Hematopoietic multipotent progenitor cell treated with erythropoietin and hydrocortisone succinate and interleukin-3 and kit ligand, for 6 days (in vitro differentiated cells): Measurements from ENCODE around the gene NFS1.
"Not testable (repeated sequence)": the region's sequence is repeated elsewhere in the genome, so short reads cannot be mapped to it uniquely, and the experiment has no call there.

Experiments used
- DNase-seq: peaks from one replicate; pipeline ENCODE4 v3.0.0-alpha.2; 2015

The NFS1 gene

GRCh38 chr20:35729283-35729807 lies 30.2 kb upstream of the NFS1 start:
- no peak for DNase-seq

DNA sequence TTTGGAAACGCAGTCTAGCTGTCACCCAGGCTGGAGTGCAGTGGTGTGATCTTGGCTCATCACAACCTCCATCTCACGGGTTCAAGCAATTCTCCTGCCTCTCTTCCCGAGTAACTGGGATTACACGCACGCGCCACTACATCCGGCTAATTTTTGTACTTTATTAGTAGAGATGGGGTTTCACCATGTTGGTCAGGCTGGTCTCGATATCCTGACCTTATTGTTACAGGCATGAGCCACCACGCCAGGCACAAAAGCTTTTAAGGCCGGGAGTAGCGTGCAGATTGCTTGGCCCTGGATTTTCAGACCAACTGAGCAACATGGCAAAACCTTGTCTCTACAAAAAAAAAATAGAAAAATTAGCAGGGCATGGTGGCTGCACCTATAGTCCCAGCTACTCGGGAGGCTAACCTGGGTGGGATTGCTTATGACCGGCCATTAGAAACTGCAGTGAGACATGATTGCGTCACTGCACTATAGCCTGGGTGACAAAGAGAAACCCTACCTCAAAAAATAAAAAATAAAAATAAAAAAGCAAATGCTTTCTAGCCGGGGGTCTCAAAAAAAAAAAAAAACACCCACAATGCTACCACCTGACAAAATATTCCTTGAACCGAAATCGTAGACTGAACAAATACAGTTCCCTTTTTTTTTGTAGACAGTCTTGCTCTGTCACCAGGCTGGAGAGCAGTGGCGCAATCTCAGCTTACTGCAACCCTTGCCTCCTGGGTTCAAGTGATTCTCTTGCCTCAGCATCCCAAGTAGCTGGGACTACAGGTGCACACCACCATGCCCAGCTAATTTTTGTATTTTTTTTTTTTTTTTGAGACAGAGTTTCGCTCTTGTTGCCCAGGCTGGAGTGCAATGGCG lies 27.9 kb upstream of the NFS1 start:
- no peak for DNase-seq

DNA sequence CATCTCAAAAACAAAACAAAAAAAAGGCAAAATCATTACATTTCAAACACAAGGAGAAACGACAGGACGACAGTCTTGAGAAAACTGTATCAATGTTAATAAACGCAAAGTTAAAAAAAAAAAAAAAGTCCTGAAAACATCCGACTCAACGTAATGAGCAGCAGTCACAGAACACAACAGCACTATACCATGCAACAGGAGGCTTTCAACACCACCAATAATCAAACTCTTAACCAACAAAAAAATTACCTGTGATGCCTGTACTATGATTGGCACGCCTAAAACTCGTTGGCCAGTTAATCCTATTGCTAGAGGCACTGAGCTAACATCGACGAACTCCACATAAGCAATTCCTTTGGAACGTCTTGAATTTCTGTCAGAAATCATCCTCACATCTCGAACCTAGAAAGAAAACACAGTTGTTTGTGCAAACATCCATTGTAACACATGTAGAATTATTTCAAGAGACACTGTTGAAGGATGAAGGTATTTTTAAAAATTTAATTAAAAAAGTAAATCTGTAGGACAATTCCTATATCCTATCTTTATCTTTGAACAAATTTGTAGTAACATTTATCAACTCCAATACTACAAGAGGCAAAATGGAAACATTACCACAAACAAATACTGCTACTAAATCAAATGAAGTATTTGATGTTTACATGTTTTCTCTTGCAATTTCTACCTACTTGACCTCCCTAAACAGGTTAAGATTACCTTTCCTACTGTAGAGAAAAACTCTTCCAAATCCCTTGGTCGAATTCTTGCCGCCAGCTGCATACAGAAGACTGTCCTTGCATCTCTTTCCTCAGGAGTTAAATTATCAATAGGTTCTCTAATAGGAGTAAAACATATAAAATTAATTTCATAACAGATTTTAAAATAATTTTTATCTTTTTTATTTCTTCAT lies 25.4 kb upstream of the NFS1 start:
- DNase-seq: no peak

GRCh38 chr20:35723652-35724320 lies 24.6 kb upstream of the NFS1 start:
- not testable (repeated sequence) for DNase-seq

GRCh38 chr20:35723275-35723639 lies 24.1 kb upstream of the NFS1 start:
- not testable (repeated sequence) for DNase-seq

GRCh38 chr20:35721621-35722020 lies 22.5 kb upstream of the NFS1 start:
- DNase-seq: no peak

GRCh38 chr20:35721219-35721618 lies 22.1 kb upstream of the NFS1 start:
- no peak for DNase-seq

- no peak for DNase-seq
Observed at GRCh38 chr20:35720165-35721123, 21.3 kb upstream of the NFS1 start.

DNA sequence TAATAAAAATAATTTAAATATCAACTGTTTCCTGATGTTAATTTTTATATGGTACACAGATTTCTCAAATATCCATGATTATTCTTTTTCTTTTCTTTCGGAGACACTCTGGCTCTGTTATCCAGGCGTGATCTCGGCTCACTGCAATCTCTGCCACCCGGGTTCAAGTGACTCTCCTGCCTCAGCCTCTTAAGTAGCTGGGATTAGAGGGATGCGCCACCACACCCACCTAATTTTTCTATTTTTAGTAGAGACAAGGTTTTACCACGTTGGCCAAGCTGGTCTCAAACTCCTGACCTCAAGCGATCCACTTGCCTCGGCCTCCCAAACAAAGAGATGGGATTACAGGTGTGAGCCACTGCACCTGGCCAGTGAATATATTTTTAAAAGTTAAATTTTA lies 20.6 kb upstream of the NFS1 start:
- no peak for DNase-seq

DNA sequence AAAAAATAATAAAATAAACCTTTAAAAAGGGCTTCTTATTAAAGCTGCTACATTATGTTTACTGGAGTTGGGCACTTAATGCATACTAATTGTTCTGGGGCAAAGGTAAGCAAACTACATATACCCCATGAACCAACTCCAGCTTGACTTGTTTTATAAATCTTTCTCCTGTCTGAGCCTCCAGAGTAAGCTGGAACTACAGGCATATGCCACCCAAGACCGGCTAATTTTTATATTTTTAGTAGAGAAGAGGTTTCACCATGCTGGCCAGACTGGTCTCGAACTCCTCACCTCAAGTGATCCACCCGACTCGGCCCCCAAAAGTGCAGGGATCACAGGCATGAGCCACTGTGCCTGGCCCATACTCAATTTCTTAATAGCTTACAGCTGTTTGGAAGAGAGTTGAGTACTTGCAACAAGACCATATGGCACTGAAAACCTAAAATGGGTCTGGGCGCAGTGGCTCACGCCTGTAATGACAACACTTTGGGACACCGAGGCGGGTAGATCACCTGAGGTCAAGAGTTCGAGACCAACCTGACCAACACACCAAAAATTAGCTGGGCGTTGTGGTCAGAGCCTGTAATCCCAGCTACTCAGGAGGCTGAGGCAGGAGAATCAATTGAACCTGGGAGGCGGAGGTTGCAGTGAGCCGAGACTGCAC lies 20.0 kb upstream of the NFS1 start:
- no peak for DNase-seq

- not testable (repeated sequence) for DNase-seq
Observed at GRCh38 chr20:35718321-35718720, 19.2 kb upstream of the NFS1 start.

DNA sequence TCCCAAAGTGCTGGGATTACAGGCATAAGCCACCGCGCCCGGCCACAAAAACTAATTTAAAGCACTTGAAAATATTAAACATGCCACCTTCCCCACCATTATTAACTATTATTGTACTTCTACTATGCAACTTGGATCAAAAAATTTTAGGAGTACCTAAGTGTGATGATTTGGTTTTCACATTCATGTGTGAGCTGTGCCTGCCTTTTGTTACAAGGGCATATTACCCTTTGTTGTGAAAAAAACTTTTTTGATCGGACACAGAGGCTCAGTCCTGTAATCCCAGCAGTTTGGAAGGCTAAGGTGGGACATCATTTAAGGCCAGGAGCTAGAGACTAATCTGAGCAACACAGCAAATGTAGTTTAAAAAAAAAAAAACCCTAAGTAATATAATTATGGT lies 17.2 kb upstream of the NFS1 start:
- no peak for DNase-seq

GRCh38 chr20:35715652-35716051 lies 16.5 kb upstream of the NFS1 start:
- no peak for DNase-seq

GRCh38 chr20:35714127-35714526 lies 15.0 kb upstream of the NFS1 start:
- no peak for DNase-seq

GRCh38 chr20:35713120-35713519 lies 14.0 kb upstream of the NFS1 start:
- DNase-seq: not testable (repeated sequence)

DNA sequence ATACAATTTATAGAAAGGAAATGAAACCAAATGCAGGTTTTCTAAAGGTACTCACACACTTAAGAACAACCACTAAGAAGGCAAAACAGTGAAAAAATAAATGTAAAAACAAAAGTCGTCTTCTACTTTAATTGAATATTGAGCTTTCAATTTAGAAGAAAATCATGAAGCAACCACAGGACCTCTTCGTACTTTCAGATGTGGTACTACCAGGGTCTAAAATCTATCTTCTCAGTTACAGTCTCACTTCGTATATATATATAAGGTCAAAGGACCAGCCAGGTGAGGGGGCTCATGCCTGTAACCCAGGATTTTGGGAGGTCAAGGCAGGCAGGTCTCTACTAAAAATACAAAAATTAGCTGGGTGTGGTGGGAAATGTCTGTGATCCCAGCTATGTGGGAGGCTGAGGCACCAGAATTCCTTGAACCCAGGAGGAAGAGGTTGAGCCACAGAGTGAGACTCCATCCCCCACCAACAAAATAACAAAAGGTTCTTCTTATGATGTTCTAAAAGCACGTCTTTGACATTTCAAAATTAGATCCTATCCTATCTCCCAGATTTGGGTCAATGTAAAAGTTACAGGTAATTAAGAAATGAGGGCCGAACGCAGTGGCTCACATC lies 12.5 kb upstream of the NFS1 start:
- no peak for DNase-seq

- DNase-seq: no peak
Observed at GRCh38 chr20:35710884-35711587, 11.9 kb upstream of the NFS1 start.

DNA sequence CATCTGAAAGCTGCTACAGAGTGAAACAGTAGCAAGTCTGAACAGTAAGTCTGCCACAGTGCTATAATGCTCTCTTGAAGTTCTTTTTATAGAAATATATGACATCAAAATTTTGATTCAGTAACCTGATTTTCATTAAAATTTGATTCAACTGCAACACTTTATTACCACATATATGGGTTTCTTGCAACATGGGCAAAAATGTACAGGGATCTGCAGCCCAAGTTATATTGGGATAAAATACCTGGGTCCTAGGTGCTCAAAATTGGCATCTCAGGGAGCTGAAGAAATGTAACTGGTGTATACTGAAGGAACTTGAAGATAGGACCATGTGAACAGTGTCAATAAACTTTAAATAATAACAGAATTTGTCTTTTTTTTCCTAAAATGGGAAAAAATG lies 10.9 kb upstream of the NFS1 start:
- DNase-seq: no peak

DNA sequence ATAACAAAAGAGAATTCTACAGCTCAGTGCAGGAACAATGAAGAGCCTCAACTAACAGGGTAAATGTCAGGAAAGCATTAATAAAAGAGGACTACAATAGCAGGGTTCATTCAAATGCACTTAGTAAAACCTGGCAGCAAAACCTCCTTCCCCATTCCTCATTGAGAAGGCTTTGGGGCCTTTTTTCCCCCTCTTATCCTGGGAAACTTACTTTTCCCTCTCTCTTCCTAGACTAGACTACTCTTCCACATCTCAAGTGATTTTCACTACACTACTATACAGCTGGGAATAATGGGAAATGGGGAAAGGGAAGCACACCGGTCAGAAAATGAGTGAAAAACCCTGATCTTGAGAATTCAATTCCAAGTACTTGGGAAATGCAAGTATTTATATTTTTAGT lies 10.1 kb upstream of the NFS1 start:
- DNase-seq: no peak

DNA sequence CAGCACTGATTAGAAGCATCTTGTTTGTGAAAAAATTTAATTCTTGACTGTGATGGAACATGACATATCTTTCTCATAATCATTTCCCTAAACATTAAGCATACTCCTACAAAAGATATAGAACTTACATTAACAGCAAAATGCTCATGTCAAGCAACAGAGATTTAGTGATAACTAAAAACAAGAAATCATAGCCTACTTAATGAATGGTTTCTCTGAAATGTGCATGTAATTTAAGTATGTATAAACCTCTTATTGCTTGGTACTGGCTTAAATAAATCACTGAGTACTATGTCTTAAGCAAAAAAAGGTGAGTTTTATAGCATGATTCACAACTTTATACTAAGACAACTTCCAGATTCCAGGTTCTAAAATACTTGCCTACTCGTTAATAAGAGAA lies 9.3 kb upstream of the NFS1 start:
- DNase-seq: no peak
